Suppressor macrophage (primary cell): Measurements from ENCODE around the gene MIB1.
A peak's percentile ranks its signal among the peaks of the same experiment; 100 is the strongest.

Experiments
- DNase-seq, 4 experiments: peaks; one replicate each; pipeline ENCODE4 v3.0.0-alpha.2; 2020 to 2022

The MIB1 gene

GRCh38 chr18:21896732-21897336 is 156.2 kb downstream of the MIB1 start:
- peak in 2 of 4 experiments; percentile 1 to 17 for DNase-seq

- DNase-seq, result peak; percentile 59 to 71 (median 68)
Measured at GRCh38 chr18:21897811-21898210, 157.2 kb downstream of the MIB1 start.

GRCh38 chr18:21900605-21901352 is 160.2 kb downstream of the MIB1 start:
- no peak for DNase-seq

GRCh38 chr18:21901423-21901945 is 160.9 kb downstream of the MIB1 start:
- DNase-seq, result no peak

- no peak for DNase-seq
Measured at GRCh38 chr18:21903709-21904108, 163.1 kb downstream of the MIB1 start.

GRCh38 chr18:21904856-21905255 is 164.3 kb downstream of the MIB1 start:
- DNase-seq, result no peak

- DNase-seq, result no peak
Measured at GRCh38 chr18:21907451-21907850, 166.9 kb downstream of the MIB1 start.

- DNase-seq, result no peak
Measured at GRCh38 chr18:21908711-21909110, 168.1 kb downstream of the MIB1 start.

- DNase-seq, result no peak
Measured at GRCh38 chr18:21910906-21911305, 170.3 kb downstream of the MIB1 start.

- DNase-seq, result no peak
Measured at GRCh38 chr18:21911551-21911950, 171.0 kb downstream of the MIB1 start.

- no peak for DNase-seq
Measured at GRCh38 chr18:21912339-21913239, 172.0 kb downstream of the MIB1 start.

- DNase-seq, result peak in 2 of 4 experiments; percentile 3 to 9
Measured at GRCh38 chr18:21914739-21915319, 174.2 kb downstream of the MIB1 start.

- no peak for DNase-seq
Measured at GRCh38 chr18:21915546-21915945, 175.0 kb downstream of the MIB1 start.

- no peak for DNase-seq
Measured at GRCh38 chr18:21916594-21916993, 176.0 kb downstream of the MIB1 start.

GRCh38 chr18:21918693-21919092 is 178.1 kb downstream of the MIB1 start:
- DNase-seq, result no peak
